HEK293 (cell line): ENCODE results near the gene CACNA1C.
A peak's percentile ranks its signal among the peaks of the same experiment; 100 is the strongest.

Experiments used
- CTCF ChIA-PET: fragments of 350-600 bp; formaldehyde crosslinking; extraction: SDS; loops from one replicate; lab custom pipeline; 2021; ENCODE audit warnings: antibody characterized with exemption; lab: Yijun Ruan, JAX
- POLR2A ChIA-PET: fragments of 300-600 bp; formaldehyde crosslinking; extraction: SDS; loops from one replicate; lab custom pipeline; 2020; ENCODE audit warnings: antibody characterized with exemption, inconsistent platforms; lab: Yijun Ruan, JAX
- H3K27ac ChIP-seq: fragments of 200-500 bp; sonication (Bioruptor generic); 2 replicates; pipeline ENCODE4 v1.5.1; 2014; ENCODE audit warnings: low read depth, low read length, control low read depth, inconsistent platforms; ENCODE audit errors: extremely low read depth
- H3K36me3 ChIP-seq, 2 experiments: fragments of 200-500 bp in 1 of 2; sonication (Bioruptor generic) in 1 of 2; 1 replicate in 1 of 2; 2 replicates in 1 of 2; pipeline ENCODE4 v1.5.1; 2014 to 2017; ENCODE audit warnings: inconsistent platforms in 2 of 2, low read length in 2 of 2; ENCODE audit not compliant: control insufficient read depth in 2 of 2, insufficient read depth in 1 of 2
- H3K4me1 ChIP-seq: fragments of 200-500 bp; sonication (Bioruptor generic); 2 replicates; pipeline ENCODE4 v1.5.1; 2014; ENCODE audit warnings: mild to moderate bottlenecking, low read length, inconsistent platforms; ENCODE audit not compliant: control insufficient read depth, insufficient read depth
- H3K4me3 ChIP-seq: 2 replicates; pipeline ENCODE4 v1.5.1; 2011; ENCODE audit warnings: low read depth, mild to moderate bottlenecking, control low read depth, low read length, moderate library complexity
- H3K9me3 ChIP-seq: fragments of 200-500 bp; sonication (Bioruptor generic); 2 replicates; pipeline ENCODE4 v1.5.1; 2014; ENCODE audit warnings: low read depth, low read length, inconsistent platforms; ENCODE audit not compliant: control insufficient read depth, insufficient read depth
- GFI1B ChIP-seq: fragments of 450-650 bp; formaldehyde crosslinking; IDR thresholded peaks from 2 replicates; pipeline ENCODE4 v1.5.1; 2016; ENCODE audit warnings: missing biosample characterization, missing genetic modification characterization
- KLF7 ChIP-seq: fragments of 450-650 bp; formaldehyde crosslinking; IDR thresholded peaks from 2 replicates; pipeline ENCODE4 v1.5.1; 2016; ENCODE audit warnings: missing biosample characterization, missing genetic modification characterization, borderline replicate concordance
- PBX3 ChIP-seq: sonication (generic); formaldehyde crosslinking; IDR thresholded peaks from 2 replicates; pipeline ENCODE4 v1.8.1; 2022; ENCODE audit warnings: mild to moderate bottlenecking, moderate library complexity, missing genetic modification reagents
- REPIN1 ChIP-seq: fragments of 450-650 bp; formaldehyde crosslinking; IDR thresholded peaks from 2 replicates; pipeline ENCODE4 v1.5.1; 2017; ENCODE audit warnings: missing biosample characterization, missing genetic modification characterization, low read depth
- SETDB1 ChIP-seq: IDR thresholded peaks from one replicate; pipeline ENCODE4 v1.6.1; 2017; ENCODE audit warnings: mild to moderate bottlenecking, low read length, moderate library complexity, mixed read lengths; ENCODE audit not compliant: insufficient read length
- WT1 ChIP-seq: fragments of 450-650 bp; formaldehyde crosslinking; IDR thresholded peaks from 2 replicates; pipeline ENCODE4 v1.5.1; 2016; ENCODE audit warnings: missing biosample characterization, missing genetic modification characterization
- ZBTB1 ChIP-seq: fragments of 450-650 bp; formaldehyde crosslinking; IDR thresholded peaks from 2 replicates; pipeline ENCODE4 v1.5.1; 2016; ENCODE audit warnings: missing biosample characterization, missing genetic modification characterization
- ZBTB20 ChIP-seq: fragments of 450-650 bp; formaldehyde crosslinking; IDR thresholded peaks from 2 replicates; pipeline ENCODE4 v1.5.1; 2016; ENCODE audit warnings: missing biosample characterization, missing genetic modification characterization
- ZEB2 ChIP-seq: fragments of 450-650 bp; formaldehyde crosslinking; IDR thresholded peaks from 2 replicates; pipeline ENCODE4 v1.5.1; 2016; ENCODE audit warnings: missing biosample characterization, missing genetic modification characterization
- ZFHX2 ChIP-seq: fragments of 450-650 bp; formaldehyde crosslinking; conservative IDR thresholded peaks from 2 replicates; pipeline ENCODE4 v1.5.1; 2016; ENCODE audit warnings: missing biosample characterization, missing genetic modification characterization
- ZFP69B ChIP-seq: fragments of 450-650 bp; formaldehyde crosslinking; IDR thresholded peaks from 2 replicates; pipeline ENCODE4 v1.5.1; 2016; ENCODE audit warnings: missing biosample characterization, missing genetic modification characterization
- ZNF121 ChIP-seq: fragments of 450-650 bp; formaldehyde crosslinking; IDR thresholded peaks from 2 replicates; pipeline ENCODE4 v1.5.1; 2016; ENCODE audit warnings: missing biosample characterization, missing genetic modification characterization
- ZNF138 ChIP-seq: fragments of 450-650 bp; formaldehyde crosslinking; IDR thresholded peaks from 2 replicates; pipeline ENCODE4 v1.5.1; 2016; ENCODE audit warnings: missing biosample characterization, missing genetic modification characterization, borderline replicate concordance
- ZNF140 ChIP-seq: fragments of 450-650 bp; formaldehyde crosslinking; IDR thresholded peaks from 2 replicates; pipeline ENCODE4 v1.5.1; 2016; ENCODE audit warnings: missing biosample characterization, missing genetic modification characterization
- ZNF146 ChIP-seq: fragments of 450-650 bp; formaldehyde crosslinking; IDR thresholded peaks from 2 replicates; pipeline ENCODE4 v1.5.1; 2016; ENCODE audit warnings: missing biosample characterization, missing genetic modification characterization
- ZNF175 ChIP-seq: fragments of 450-650 bp; formaldehyde crosslinking; IDR thresholded peaks from 2 replicates; pipeline ENCODE4 v1.5.1; 2016; ENCODE audit warnings: missing biosample characterization, missing genetic modification characterization
- ZNF19 ChIP-seq: fragments of 450-650 bp; formaldehyde crosslinking; IDR thresholded peaks from 2 replicates; pipeline ENCODE4; 2016; ENCODE audit warnings: missing biosample characterization, missing genetic modification characterization, low read depth
- ZNF2 ChIP-seq: fragments of 450-650 bp; formaldehyde crosslinking; IDR thresholded peaks from 2 replicates; pipeline ENCODE4 v1.5.1; 2016; ENCODE audit warnings: missing biosample characterization, missing genetic modification characterization
- ZNF202 ChIP-seq: fragments of 450-650 bp; formaldehyde crosslinking; IDR thresholded peaks from 2 replicates; pipeline ENCODE4 v1.5.1; 2016; ENCODE audit warnings: missing biosample characterization, missing genetic modification characterization, borderline replicate concordance
- ZNF266 ChIP-seq: fragments of 450-650 bp; formaldehyde crosslinking; IDR thresholded peaks from 2 replicates; pipeline ENCODE4 v1.5.1; 2016; ENCODE audit warnings: missing biosample characterization, missing genetic modification characterization, low read depth
- ZNF571 ChIP-seq: fragments of 450-650 bp; formaldehyde crosslinking; IDR thresholded peaks from 2 replicates; pipeline ENCODE4 v1.5.0; 2017; ENCODE audit warnings: missing biosample characterization, missing genetic modification characterization
- ZNF580 ChIP-seq: fragments of 450-650 bp; formaldehyde crosslinking; IDR thresholded peaks from 2 replicates; pipeline ENCODE4 v1.5.1; 2016; ENCODE audit warnings: missing biosample characterization, missing genetic modification characterization
- ZNF610 ChIP-seq: fragments of 450-650 bp; formaldehyde crosslinking; IDR thresholded peaks from 2 replicates; pipeline ENCODE4 v1.5.1; 2016; ENCODE audit warnings: missing biosample characterization, missing genetic modification characterization, borderline replicate concordance
- ZNF624 ChIP-seq: fragments of 450-650 bp; formaldehyde crosslinking; IDR thresholded peaks from 2 replicates; pipeline ENCODE4 v1.5.1; 2017; ENCODE audit warnings: missing biosample characterization, missing genetic modification characterization
- ZNF629 ChIP-seq: fragments of 450-650 bp; formaldehyde crosslinking; IDR thresholded peaks from 2 replicates; pipeline ENCODE4 v1.5.1; 2017; ENCODE audit warnings: missing biosample characterization, missing genetic modification characterization
- ZNF645 ChIP-seq: fragments of 450-650 bp; formaldehyde crosslinking; IDR thresholded peaks from 2 replicates; pipeline ENCODE4; 2016; ENCODE audit warnings: missing biosample characterization, missing genetic modification characterization
- ZNF654 ChIP-seq: fragments of 450-650 bp; formaldehyde crosslinking; IDR thresholded peaks from 2 replicates; pipeline ENCODE4 v1.5.1; 2016; ENCODE audit warnings: low read depth, missing biosample characterization, missing genetic modification characterization
- ZNF670 ChIP-seq: fragments of 450-650 bp; formaldehyde crosslinking; IDR thresholded peaks from 2 replicates; pipeline ENCODE4 v1.5.1; 2016; ENCODE audit warnings: missing biosample characterization, missing genetic modification characterization, low read depth
- ZNF677 ChIP-seq: fragments of 450-650 bp; IDR thresholded peaks from 2 replicates; pipeline ENCODE4 v1.5.0; 2018; ENCODE audit warnings: missing biosample characterization, mild to moderate bottlenecking, missing genetic modification characterization, moderate library complexity
- ZNF785 ChIP-seq: fragments of 450-650 bp; formaldehyde crosslinking; IDR thresholded peaks from 2 replicates; pipeline ENCODE4 v1.5.1; 2016; ENCODE audit warnings: missing biosample characterization, missing genetic modification characterization

The CACNA1C gene

GRCh38 chr12:2696136-2696535 lies 643.3 kb downstream of the CACNA1C start (continued):
- TF ChIP-seq ZNF645 = no peak
- TF ChIP-seq ZNF175 (tag by site-specific recombination) = no peak
- no peak for TF ChIP-seq REPIN1 (tag by site-specific recombination)
- TF ChIP-seq ZNF629 (tag by site-specific recombination) = no peak
- no peak for TF ChIP-seq ZNF624 (tag by site-specific recombination)
- no peak for TF ChIP-seq ZNF580 (tag by site-specific recombination)
- no peak for TF ChIP-seq ZNF121 (tag by site-specific recombination)
- TF ChIP-seq ZNF202 (tag by site-specific recombination) = no peak
- TF ChIP-seq ZNF140 = no peak
- no peak for TF ChIP-seq ZNF266 (tag by site-specific recombination)
- no peak for TF ChIP-seq ZNF571 (tag by site-specific recombination)
- no peak for TF ChIP-seq KLF7 (tag by site-specific recombination)

GRCh38 chr12:2697057-2697800 lies 644.4 kb downstream of the CACNA1C start:
- H3K9me3 ChIP-seq = no peaks in the 10 kb centered on the region; the same call in 1 of the 2 replicates
- no peak overlapping the region for H3K4me3 ChIP-seq
- no peaks in the 10 kb centered on the region for H3K36me3 ChIP-seq
- H3K4me1 ChIP-seq = no peaks in the 10 kb centered on the region; the same call in 1 of the 2 replicates
- TF ChIP-seq ZNF624 (tag by site-specific recombination) (0 out of 2 replicates have a peak, but pooled peaks have one; percentile 63), ZNF138 (no peak), ZNF19 (no peak), SETDB1 (peak; percentile 42), ZNF610 (tag by site-specific recombination) (no peak), ZFHX2 (0 out of 2 replicates have a peak, but pooled peaks have one; percentile 6)
- ChIA-PET CTCF (no interaction called here), POLR2A (no interaction called here)
- no peak overlapping the region for H3K27ac ChIP-seq

- CTCF ChIA-PET = interaction anchor here (0.6 kb wide), 1 partner anchor 1485 kb away, joined by 5 read pairs; no protein-coding TSS in a partner anchor
These were observed 645.8 kb downstream of the CACNA1C start for GRCh38 chr12:2698566-2698965.

More at GRCh38 chr12:2698566-2698965, 645.8 kb downstream of the CACNA1C start:
- POLR2A ChIA-PET = no interaction called here
- Histone ChIP-seq H3K27ac (no peak overlapping the region), H3K9me3 (no peaks in the 10 kb centered on the region; the same call in 1 of the 2 replicates), H3K36me3 (no peaks in the 10 kb centered on the region), H3K4me3 (no peak overlapping the region), H3K4me1 (no peaks in the 10 kb centered on the region)
- TF ChIP-seq ZFP69B (tag by site-specific recombination) (no peak), ZNF580 (tag by site-specific recombination) (no peak), ZBTB20 (tag by site-specific recombination) (no peak), ZNF2 (tag by site-specific recombination) (no peak), ZNF785 (tag by site-specific recombination) (no peak), ZNF146 (tag by site-specific recombination) (no peak), SETDB1 (no peak), PBX3 (no peak), ZNF670 (no peak), ZNF677 (tag by site-specific recombination) (no peak), WT1 (tag by site-specific recombination) (no peak), ZEB2 (tag by site-specific recombination) (no peak), ZNF654 (tag by site-specific recombination) (no peak), GFI1B (no peak), ZBTB1 (tag by site-specific recombination) (no peak)
